HG02588 (cell line): ENCODE data around the gene RPS23.

ENCODE experiments used
- ATAC-seq: cut with Tn5 transposase; IDR thresholded peaks from one replicate; pipeline ENCODE4 v1.9.1; 2021; ENCODE audit warnings: mild to moderate bottlenecking, moderate library complexity; ENCODE audit not compliant: unreplicated experiment

RPS23 gene

GRCh38 chr5:82277987-82278710 lies at the start of gene RPS23:
Gene RPS23, minus strand, starts transcription at chr5:82278354. Its CDS starts 31 bp downstream, at chr5:82278323.
- peak; percentile 94 for ATAC-seq

- ATAC-seq: no peak
Measured at GRCh38 chr5:82327941-82328340, 49.8 kb upstream of the RPS23 start.

- ATAC-seq: no peak
Measured at GRCh38 chr5:82325996-82326395, 47.8 kb upstream of the RPS23 start.

- no peak for ATAC-seq
Measured at GRCh38 chr5:82325155-82325554, 47.0 kb upstream of the RPS23 start.

GRCh38 chr5:82320966-82321365 lies 42.8 kb upstream of the RPS23 start:
- ATAC-seq: no peak

GRCh38 chr5:82319651-82320376 lies 41.7 kb upstream of the RPS23 start:
- no peak for ATAC-seq

- no peak for ATAC-seq
Measured at GRCh38 chr5:82319192-82319591, 41.0 kb upstream of the RPS23 start.

GRCh38 chr5:82314964-82315758 lies 37.0 kb upstream of the RPS23 start:
- ATAC-seq: no peak

- no peak for ATAC-seq
Measured at GRCh38 chr5:82313016-82313415, 34.9 kb upstream of the RPS23 start.

- ATAC-seq: no peak
Measured at GRCh38 chr5:82312373-82312856, 34.3 kb upstream of the RPS23 start.

GRCh38 chr5:82309091-82309531 lies 31.0 kb upstream of the RPS23 start:
- ATAC-seq: no peak

- no peak for ATAC-seq
Measured at GRCh38 chr5:82308416-82308815, 30.3 kb upstream of the RPS23 start.

GRCh38 chr5:82307451-82307850 lies 29.3 kb upstream of the RPS23 start:
- ATAC-seq: no peak

GRCh38 chr5:82306151-82306550 lies 28.0 kb upstream of the RPS23 start:
- ATAC-seq: no peak

GRCh38 chr5:82301190-82301589 lies 23.0 kb upstream of the RPS23 start:
- no peak for ATAC-seq

GRCh38 chr5:82298668-82299067 lies 20.5 kb upstream of the RPS23 start:
- ATAC-seq: no peak

GRCh38 chr5:82297711-82298110 lies 19.6 kb upstream of the RPS23 start:
- no peak for ATAC-seq

- ATAC-seq: no peak
Measured at GRCh38 chr5:82296929-82297328, 18.8 kb upstream of the RPS23 start.

GRCh38 chr5:82295959-82296531 lies 17.9 kb upstream of the RPS23 start:
- ATAC-seq: no peak

- no peak for ATAC-seq
Measured at GRCh38 chr5:82295144-82295543, 17.0 kb upstream of the RPS23 start.

- ATAC-seq: no peak
Measured at GRCh38 chr5:82291420-82291819, 13.3 kb upstream of the RPS23 start.
